Fibroblast of lung (primary cell): ENCODE measurements around the gene COMP.

ENCODE experiments used
- CTCF ChIP-seq, 2 donors: IDR thresholded peaks in 1 of 2; conservative IDR thresholded peaks in 1 of 2; 1 replicate in 1 of 2; 2 replicates in 1 of 2; pipeline ENCODE4 v1.5.1; 2011 to 2012; ENCODE audit warnings: low read length in 2 of 2, control low read depth in 1 of 2, inconsistent platforms in 1 of 2, low read depth in 1 of 2, mild to moderate bottlenecking in 1 of 2
- EZH2 ChIP-seq: IDR thresholded peaks from 2 replicates; pipeline ENCODE4 v1.5.1; 2012; ENCODE audit warnings: low read length, control low read depth, mild to moderate bottlenecking; ENCODE audit errors: missing control alignments

DNA sequence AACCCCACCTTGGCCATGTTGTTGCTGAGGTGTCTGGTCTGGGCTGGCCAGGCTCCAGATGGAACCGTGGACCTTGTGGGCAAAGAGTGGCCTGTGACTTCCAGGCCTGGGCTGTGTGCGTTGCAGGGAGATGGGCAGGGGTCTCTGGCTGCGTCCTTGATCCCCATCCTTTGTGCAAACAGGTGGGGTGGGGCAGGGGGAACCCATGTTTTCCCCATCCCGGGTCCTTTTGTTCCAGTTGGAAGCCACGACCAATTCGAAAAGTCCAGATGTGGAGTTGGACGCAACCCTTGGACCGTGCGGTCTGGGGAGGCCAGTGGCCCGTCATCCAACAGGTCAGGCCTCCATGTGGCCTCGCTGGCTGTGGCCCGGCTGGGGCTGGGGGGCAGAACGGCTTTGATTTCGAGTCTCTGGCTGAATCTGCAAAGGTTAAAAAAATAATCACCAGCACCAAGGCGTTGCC lies 13.1 kb upstream of the COMP start:
- TF ChIP-seq CTCF (conservative IDR thresholded peaks at IDR 0.05 in 1 of 2, IDR thresholded peaks at IDR 0.05 in 1 of 2; ENCODE audit: low read depth in 1 of 2, low read length in 2 of 2) (no peak), EZH2 (no peak)
